Measurements from ENCODE around the gene SLC5A5. TPM values are rescaled to one million over a fixed set of nuclear protein-coding genes. Genes with fewer than 3 reads are reported as not detected.
A peak's percentile ranks its signal among the peaks of the same experiment; 100 is the strongest.
"Not testable (repeated sequence)": the region's sequence is repeated elsewhere in the genome, so short reads cannot be mapped to it uniquely, and the experiment has no call there.

Gene SLC5A5
- polyA plus RNA-seq, 3 donors = 0.05 to 0.07 (median 0.06) TPM

DNA sequence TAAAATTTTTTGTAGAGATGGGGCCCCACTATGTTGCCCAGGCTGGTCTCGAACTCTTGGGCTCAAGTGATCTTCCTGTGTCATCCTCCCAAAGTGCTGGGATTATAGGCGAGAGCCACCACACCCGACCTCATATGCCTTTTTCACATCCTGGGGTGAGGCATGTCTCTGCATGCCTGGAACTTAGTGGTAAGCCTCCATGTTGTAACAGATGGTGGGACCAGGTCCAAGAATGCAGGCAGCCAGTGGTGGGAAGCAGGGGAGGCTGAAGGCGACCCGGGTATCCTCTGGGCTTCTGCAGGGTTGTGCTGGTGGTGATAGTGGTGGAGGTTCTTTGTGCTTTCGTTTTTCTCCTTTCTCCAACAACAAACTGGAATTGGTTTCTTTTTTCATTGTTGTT lies 31.0 kb downstream of the SLC5A5 start:
- DNase-seq (ENCODE audit: extremely low read depth in 1 of 11, low read depth in 9 of 11, low spot score in 4 of 11) = no peak

DNA sequence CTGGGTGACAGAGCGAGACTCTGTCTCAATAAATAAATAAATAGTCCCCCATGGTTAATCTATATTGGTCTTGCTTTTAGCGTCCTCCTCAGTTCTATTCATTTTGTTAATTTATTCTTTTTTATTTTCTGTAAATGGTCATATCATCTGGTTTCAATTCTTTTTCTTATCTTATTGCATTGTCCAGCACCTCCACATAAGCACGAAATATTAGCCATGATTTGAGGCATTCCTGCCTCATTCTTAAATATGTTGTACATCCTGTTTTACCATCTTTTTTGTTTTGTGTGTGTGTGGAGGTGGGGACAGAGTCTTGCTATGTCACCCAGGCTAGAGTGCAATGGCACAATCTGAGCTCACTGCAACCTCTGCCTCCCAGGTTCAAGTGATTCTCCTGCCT lies 36.5 kb downstream of the SLC5A5 start:
- DNase-seq (ENCODE audit: extremely low read depth in 1 of 11, low read depth in 9 of 11, low spot score in 4 of 11) = no peak

DNA sequence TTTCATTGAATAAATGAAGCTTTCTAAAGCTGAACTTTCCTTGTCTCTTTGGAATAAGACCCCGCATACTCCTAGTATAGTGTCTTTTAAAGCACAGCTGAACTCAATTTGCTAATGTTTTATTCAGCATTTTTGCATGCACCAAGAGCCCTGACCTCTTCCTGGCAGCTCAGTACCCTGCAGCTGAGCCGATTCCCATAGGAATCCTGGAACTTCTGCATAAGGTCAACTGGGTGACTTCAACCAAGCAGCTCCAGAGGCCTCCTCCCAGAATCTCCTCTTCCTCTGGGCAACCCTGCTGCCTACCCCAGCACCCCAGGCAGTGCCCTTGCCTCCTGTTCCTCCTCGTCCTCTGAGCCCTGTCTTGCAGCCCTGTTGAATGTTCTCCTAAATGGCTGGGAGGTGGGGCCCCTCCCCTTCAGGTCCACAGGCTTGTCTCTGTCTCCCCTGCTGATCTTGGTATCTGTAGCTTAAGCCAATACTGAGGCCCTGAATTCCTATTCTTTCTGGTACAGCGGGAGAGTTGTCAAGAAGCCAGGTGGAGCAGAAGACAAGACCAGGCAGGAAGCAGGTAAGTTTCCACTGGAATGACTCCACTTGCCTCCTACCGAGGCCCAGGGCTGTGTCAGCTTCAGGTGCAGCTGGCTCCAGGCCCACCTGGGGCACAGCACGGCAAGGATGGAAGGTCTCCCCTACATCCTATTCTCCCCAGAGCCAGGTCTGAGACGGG lies 37.4 kb downstream of the SLC5A5 start:
- no peak for DNase-seq (ENCODE audit: extremely low read depth in 1 of 11, low read depth in 9 of 11, low spot score in 4 of 11)

DNA sequence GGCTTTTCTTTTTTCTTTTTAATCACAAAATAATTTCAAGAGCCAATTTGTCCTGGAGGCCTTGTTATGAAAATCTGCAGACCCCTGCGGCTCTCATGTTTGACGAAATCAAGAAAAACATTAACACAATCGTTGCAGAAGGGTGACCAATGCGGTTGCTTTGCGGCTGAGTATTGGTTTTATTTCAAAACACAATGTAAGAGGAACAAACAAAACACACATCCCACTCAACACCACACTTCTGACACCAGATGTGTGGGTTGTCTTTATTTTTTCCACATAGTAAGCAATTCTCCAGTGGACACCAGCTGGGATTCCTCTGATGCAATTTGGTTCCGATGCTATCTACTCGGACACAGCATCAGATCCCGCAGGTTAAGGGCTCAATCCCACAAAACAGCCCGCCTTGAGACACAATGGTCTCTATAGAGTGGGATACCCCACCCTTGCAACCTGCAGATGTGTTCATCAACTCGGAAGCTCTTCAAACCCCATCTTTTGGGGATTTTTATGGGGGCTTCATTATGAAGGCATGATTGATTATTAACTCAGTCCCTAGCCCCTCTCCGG lies 39.1 kb downstream of the SLC5A5 start:
- DNase-seq (ENCODE audit: extremely low read depth in 1 of 11, low read depth in 9 of 11, low spot score in 4 of 11) = no peak

DNA sequence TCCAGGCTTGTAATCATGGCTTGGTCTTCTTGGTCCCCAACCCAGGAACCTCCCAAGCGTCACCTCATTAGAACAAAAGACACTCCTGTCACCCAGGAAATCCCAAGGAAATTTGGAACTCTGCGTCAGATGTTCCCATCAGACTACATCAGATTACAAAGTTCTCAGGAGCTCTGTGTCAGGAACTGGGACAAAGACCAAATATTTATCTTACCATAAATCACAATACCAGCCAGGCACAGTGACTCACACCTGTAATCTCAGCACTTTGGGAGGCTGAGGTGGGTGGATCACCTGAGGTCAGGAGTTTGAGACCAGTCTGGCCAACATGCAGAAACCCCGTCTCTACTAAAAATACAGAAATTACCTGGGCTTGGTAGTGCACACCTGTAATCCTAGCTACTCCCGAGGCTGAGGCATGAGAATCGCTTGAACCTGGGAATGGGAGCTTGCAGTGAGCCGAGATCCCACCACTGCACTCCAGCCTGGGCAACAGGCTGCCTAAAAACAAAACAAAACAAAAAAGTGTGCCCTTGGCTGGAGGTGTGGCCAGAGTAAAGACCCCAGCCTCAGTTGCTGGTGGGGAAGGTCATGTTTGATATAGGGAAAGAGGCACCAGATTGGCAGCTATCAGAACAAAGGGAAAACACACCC lies 44.3 kb downstream of the SLC5A5 start:
- no peak for DNase-seq (ENCODE audit: extremely low read depth in 1 of 11, low read depth in 9 of 11, low spot score in 4 of 11)

DNA sequence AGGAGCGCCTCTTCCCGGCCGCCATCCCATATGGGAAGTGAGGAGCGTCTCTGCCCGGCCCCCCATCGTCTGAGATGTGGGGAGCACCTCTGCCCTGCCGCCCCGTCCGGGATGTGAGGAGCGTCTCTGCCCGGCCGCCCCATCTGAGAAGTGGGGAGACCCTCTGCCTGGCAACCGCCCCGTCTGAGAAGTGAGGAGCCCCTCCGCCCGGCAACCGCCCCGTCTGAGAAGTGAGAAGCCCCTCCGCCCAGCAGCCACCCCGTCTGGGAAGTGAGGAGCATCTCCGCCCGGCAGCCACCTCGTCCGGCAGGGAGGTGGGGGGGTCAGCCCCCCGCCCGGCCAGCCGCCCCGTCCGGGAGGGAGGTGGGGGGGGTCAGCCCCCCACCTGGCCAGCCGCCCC lies 46.4 kb downstream of the SLC5A5 start:
- DNase-seq (ENCODE audit: extremely low read depth in 1 of 11, low read depth in 9 of 11, low spot score in 4 of 11) = not testable (repeated sequence)

DNA sequence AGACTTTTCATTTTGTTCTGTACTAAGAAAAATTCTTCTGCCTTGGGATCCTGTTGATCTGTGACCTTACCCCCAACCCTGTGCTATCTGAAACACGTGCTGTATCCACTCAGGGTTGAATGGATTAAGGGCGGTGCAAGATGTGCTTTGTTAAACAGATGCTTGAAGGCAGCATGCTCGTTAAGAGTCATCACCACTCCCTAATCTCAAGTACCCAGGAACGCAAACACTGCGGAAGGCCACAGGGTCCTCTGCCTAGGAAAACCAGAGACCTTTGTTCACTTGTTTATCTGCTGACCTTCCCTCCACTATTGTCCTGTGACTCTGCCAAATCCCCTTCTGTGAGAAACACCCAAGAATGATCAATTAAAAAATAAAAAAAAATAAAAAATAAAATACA lies 47.4 kb downstream of the SLC5A5 start:
- DNase-seq (ENCODE audit: extremely low read depth in 1 of 11, low read depth in 9 of 11, low spot score in 4 of 11) = not testable (repeated sequence)

DNA sequence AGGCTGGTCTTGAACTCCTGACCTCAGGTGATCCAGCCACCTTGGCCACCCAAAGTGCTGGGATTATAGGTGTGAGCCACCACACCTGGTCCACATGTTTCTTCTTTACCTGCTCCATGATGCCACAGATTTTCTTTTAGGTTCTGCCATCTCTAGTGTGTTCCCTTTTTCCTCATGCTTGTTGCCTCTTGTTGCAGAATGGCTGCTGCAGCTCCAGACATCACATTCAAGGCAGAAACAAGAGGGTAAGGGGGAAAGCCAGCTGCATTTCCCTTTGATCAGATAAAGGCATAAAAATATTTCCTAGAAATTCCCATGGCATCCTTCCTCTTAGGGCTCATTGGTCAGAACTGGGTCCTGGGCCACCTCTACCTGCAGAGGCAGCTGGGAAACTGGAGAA lies 48.8 kb downstream of the SLC5A5 start:
- DNase-seq (ENCODE audit: extremely low read depth in 1 of 11, low read depth in 9 of 11, low spot score in 4 of 11) = no peak

DNA sequence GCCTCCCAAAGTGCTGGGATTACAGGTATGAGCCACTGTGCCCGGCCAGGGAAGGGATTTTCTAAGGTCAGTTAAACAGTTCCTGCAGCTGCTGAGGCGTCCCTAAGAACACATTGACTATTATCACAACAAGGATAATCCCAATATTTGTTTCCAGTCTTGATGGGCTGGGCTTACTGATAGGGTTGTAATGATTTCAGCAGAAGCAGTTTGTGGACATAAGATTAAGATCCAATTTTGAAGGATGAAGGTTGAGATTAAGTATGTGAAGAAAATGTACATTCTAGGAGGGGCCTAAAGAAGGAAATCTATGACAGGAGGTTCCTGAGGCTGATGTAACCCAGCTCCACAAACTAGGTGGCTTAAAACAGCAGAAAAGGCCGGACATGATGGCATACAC lies 50.4 kb downstream of the SLC5A5 start:
- no peak for DNase-seq (ENCODE audit: extremely low read depth in 1 of 11, low read depth in 9 of 11, low spot score in 4 of 11)

DNA sequence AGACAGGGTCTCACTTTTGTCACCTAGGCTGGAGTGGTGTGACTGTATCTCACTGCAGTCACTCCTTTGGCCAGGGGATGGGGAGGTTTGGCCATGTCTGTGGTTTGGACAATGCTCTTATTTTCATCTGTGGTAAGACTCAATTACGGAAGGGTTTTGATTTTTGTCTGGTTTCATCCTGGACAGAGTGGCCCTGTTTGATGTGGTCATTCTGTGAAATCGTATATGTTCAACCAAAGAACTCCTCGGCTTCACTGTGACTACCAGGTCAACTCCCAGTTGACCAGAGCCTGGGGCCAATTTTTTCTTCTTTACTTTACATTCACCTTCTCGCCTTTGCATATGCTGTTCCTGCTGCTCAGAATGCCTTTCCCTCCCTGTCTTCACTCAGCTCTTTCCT lies 54.3 kb downstream of the SLC5A5 start:
- no peak for DNase-seq (ENCODE audit: extremely low read depth in 1 of 11, low read depth in 9 of 11, low spot score in 4 of 11)

DNA sequence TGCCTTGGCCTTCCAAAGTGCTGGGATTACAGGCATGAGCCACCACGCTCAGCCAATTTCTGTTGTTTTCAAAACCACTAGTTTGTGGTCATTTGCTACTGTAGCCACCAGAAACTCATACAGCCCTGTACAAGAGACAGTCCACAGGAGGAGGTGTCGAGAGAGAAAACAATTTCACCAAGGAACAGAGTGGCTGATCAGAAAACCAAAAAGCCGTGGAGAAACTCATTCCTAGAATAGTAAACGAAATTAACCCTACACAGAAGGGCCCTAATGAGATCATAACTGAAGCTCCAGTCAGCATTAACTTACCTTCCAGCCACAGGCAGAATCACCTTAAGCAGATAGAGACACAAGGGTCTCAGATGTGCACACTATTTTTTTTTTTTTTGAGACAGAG lies 57.3 kb downstream of the SLC5A5 start:
- no peak for DNase-seq (ENCODE audit: extremely low read depth in 1 of 11, low read depth in 9 of 11, low spot score in 4 of 11)

DNA sequence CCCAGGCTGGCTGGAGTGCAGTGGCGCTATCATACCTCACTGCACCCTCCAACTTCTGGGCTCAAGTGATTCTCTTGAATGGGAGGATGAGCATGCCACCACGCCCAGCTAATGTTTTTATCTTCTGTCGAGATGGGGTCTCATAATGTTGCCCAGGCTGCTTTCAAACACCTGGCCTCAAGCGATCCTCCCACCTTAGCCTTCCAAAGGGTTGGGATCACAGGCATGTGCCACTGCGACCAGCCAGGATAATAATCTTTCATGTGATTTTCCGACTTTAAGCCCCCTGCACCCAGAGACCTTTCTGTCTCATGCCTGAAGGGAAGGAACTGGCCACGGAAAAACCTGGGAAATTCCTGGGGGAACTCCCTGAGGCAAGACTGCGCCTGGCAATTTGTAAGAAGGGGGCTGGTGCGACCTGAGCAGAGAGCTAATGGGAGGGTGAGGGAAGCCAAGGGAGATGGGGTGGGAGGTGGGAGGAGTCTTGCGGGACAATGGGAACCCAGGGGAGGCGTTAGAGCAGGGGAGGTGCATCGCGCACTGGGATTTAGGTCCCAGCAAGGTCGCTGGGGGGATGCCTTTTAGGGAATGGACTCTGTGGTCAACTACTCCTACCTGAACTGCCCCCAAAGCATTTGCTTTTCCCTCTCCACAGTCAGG lies 59.9 kb downstream of the SLC5A5 start:
- DNase-seq (ENCODE audit: extremely low read depth in 1 of 11, low read depth in 9 of 11, low spot score in 4 of 11) = peak in 1 of 11 donors; percentile 10

DNA sequence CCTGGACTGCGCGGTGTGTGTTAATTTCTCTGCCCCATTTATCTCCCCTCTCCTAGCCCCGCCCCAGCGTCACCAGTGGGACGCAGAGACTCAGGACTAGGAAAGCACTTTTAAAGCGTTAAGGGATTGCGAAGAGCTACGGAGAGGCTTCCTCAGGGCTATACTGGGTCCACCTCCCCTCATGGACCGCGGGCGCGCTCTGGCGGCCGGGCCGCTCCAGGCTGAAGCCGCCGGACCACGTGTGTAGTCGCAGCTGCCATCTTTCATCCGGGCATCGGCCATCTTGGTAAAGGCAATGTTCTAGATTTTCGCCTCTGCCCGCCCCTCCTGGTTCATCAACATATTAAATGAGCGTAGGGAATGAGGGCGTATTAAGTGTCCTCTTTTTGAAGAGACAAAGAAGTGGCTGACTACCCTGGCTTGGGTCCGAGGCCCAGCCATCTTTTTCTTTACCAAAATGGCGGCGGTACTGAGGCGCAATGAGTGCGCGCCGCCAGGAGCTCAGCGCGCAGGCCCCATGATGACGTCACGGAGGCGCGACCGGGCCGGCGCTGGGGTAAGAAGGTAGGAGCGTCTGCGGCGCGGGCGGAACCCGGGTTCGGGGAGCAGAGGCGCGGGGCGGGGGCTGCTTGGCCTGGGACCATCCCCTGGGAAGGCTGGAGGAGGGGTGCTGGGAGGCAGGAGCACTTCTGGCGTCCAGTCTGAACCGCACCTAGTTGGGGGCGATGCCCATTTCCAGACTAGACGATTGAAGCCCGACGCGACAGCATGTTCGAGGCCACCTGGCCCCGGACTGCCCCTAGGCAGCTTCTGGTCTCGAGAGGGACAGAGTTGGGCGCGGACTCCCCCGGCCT lies 61.0 kb downstream of the SLC5A5 start, which contains the start of gene CCDC124:
Gene CCDC124, plus strand, starts transcription at position 531 of the 854 bp plus-strand sequence. CDS start 3,406 bp downstream, outside the sequence.
- peak in 10 of 11 donors; percentile 76 to 92 (median 88) for DNase-seq (ENCODE audit: extremely low read depth in 1 of 11, low read depth in 9 of 11, low spot score in 4 of 11)

DNA sequence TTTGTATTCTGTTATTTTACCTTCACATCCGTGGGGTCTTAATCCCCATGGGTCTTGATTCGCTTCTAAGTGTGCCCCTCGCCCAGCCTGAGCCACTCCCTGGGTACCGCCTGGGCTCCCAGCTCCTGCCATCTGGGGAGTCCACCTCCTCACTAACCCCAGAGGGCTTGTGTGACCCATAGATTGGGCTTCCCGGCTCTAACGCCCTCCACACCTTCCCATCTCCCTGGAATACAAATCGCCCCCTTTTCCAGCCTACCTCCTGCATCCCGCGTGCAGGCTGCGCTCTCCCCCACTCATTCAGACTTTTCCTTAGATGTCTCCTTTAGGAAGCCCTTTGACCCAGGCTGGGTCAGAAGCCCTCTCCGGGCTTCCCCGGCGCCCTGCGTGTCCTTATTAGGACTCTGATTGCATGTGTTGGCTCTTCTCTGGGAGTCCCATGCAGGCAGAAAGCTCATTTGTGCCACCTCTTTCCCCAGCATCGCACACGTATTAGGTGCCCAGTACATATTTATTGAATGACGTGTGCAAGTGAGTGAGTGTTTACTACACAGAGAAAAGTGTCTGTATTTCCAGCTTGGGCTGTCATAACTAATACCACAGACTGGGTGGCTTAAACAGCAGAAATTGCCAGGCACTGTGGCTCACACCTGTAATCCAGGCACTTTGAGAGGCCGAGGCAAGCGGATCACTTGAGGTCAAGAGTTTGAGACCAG lies 61.8 kb downstream of the SLC5A5 start:
- no peak for DNase-seq (ENCODE audit: extremely low read depth in 1 of 11, low read depth in 9 of 11, low spot score in 4 of 11)

DNA sequence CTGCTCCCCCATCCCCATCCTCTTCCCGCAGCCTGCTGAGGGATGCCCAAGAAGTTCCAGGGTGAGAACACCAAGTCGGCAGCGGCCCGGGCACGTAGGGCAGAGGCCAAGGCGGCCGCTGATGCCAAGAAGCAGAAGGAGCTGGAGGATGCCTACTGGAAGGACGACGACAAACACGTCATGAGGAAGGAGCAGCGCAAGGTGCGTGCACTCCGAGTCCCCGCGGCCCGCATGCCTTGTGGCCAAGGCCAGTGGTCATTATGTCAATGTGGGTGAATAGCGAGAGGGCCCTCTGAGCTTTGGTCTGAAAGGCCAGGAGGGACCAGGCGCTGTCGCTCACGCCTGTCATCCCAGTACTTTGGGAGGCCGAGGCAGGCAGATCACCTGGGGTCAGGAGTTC lies 64.6 kb downstream of the SLC5A5 start:
- no peak for DNase-seq (ENCODE audit: extremely low read depth in 1 of 11, low read depth in 9 of 11, low spot score in 4 of 11)

DNA sequence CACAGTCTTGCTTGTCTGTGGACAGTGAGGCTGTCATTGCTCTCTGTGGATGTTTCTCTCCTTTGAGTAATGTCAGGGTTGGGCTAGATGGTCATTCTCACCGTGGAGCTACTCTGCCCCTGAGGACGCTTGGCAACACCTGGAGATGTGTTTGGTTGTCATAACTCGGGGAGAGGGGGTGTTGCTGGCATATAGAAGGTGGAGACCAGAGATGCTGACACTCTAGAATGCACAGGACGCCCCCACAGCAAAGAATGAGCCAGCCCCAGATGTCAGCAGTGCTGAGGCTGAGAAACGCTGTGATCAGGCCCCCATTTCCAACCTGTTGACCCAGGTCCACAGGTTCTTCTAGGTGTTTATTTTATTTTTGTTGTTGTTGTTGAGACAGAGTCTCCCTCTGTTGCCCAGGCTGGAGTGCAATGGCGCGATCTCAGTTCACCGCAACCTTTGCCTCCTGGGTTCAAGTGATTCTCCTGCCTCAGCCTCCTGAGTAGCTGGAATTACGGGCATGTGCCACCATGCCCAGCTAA lies 65.7 kb downstream of the SLC5A5 start:
- no peak for DNase-seq (ENCODE audit: extremely low read depth in 1 of 11, low read depth in 9 of 11, low spot score in 4 of 11)

DNA sequence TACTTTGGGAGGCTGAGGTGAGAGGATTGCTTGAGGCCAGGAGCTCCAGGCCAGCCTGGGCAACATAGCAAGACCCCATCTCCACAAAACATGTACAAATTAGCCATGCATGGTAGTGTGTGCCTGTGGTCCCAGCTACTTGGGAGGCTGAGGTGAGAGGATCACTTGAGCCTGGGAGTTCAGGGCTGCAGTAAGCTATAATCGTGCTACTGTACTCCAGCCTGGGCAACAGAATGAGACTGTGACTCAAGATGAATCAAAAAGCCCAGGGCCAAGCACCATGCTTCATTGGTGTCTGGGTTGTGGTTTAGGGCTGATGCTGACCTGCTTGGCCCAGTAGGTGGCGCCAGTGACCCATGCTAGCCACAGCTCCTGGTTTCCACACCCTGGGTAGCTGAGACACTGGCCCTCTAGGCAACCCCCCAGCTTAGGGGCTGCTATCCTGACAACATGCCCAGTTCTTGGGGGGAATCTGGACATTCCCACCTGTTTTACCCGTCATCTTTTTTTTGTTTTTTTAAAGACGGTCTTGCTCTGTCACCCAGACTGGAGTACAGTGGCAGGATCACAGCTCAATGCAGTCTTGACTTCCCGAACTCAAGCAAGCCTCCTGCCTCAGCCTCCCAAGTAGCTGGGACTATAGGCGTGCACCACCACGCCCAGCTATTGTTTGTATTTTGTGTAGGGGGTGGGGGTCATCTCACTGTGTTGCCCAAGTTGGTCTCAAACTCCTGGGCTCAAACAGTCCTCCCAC lies 66.5 kb downstream of the SLC5A5 start:
- DNase-seq (ENCODE audit: extremely low read depth in 1 of 11, low read depth in 9 of 11, low spot score in 4 of 11) = peak in 2 of 11 donors; percentile 51 to 59
